Lower lobe of right lung (tissue), 2 donors: Measurements from ENCODE around the gene CAMK2D. TPM values are rescaled to one million over a fixed set of nuclear protein-coding genes. Genes with fewer than 3 reads are reported as not detected.

Experiments used
- ATAC-seq, 2 donors: fragments of 200-7000 bp; cut with Tn5 transposase; one replicate each; pipeline ENCODE4 v1.9.1; 2020 to 2022; ENCODE audit warnings: mild to moderate bottlenecking in 2 of 2, moderate library complexity in 2 of 2
- DNase-seq: peaks from one replicate; pipeline ENCODE4 v3.0.0-alpha.2; 2020
- H3K27ac ChIP-seq: fragments of 200-600 bp; one replicate; pipeline ENCODE4 v1.8.0; 2022
- H3K27me3 ChIP-seq: fragments of 200-600 bp; one replicate; pipeline ENCODE4 v1.8.0; 2022; ENCODE audit warnings: low read depth
- H3K36me3 ChIP-seq: fragments of 200-600 bp; one replicate; pipeline ENCODE4 v1.8.0; 2022; ENCODE audit warnings: mild to moderate bottlenecking
- H3K4me1 ChIP-seq: fragments of 200-600 bp; one replicate; pipeline ENCODE4 v1.8.0; 2022
- H3K4me3 ChIP-seq: fragments of 200-600 bp; one replicate; pipeline ENCODE4 v1.8.0; 2022; ENCODE audit warnings: mild to moderate bottlenecking
- H3K9me3 ChIP-seq: fragments of 200-600 bp; one replicate; pipeline ENCODE4 v1.8.0; 2022
- CTCF ChIP-seq: fragments of 200-600 bp; IDR thresholded peaks from one replicate; pipeline ENCODE4 v1.8.0; 2022; ENCODE audit warnings: antibody characterized with exemption, mild to moderate bottlenecking
- intact Hi-C: fragments of 100-400 bp; cut with DNase I; formaldehyde crosslinking; loops from one replicate; pipeline ENCODE4 v1.11.0; 2022
- total RNA-seq: library from RNA; stranded (reverse); fragmentation: NEBNext Ultra II Directional; extraction: Animal tissue kit (Norgen Biotek cat#: 25700); gene quantifications from one replicate; pipeline ENCODE4 v1.2.1, GENCODE V29; 2021
- donor health status: DM: no; HTN: yes; CAD: no; lungs with severe emphysema.

Gene CAMK2D
- total RNA-seq, 1 donor from 2014 or later: 40.7 TPM

- no peaks in the 10 kb centered on the region for H3K9me3 ChIP-seq
- no peak overlapping the region for H3K27ac ChIP-seq
- DNase-seq (no peak), ATAC-seq (no peak)
- TF ChIP-seq CTCF: no peak
- H3K4me3 ChIP-seq: no peak overlapping the region
- intact Hi-C loops: no loop called here
- peaks cover 15% of the 10 kb centered on the region for H3K4me1 ChIP-seq
- no peaks in the 10 kb centered on the region for H3K27me3 ChIP-seq
- H3K36me3 ChIP-seq: no peaks in the 10 kb centered on the region
Observed at GRCh38 chr4:113750734-113751133, 10.8 kb downstream of the CAMK2D start.

- TF ChIP-seq CTCF: no peak
- no peaks in the 10 kb centered on the region for H3K36me3 ChIP-seq
- H3K4me3 ChIP-seq: no peak overlapping the region
- no peak for DNase-seq
- H3K9me3 ChIP-seq: no peaks in the 10 kb centered on the region
- no peak overlapping the region for H3K27ac ChIP-seq
- no peak for ATAC-seq
- no peaks in the 10 kb centered on the region for H3K27me3 ChIP-seq
- peaks cover 12% of the 10 kb centered on the region for H3K4me1 ChIP-seq
- intact Hi-C loops: no loop called here
Observed at GRCh38 chr4:113750296-113750695, 11.2 kb downstream of the CAMK2D start.

GRCh38 chr4:113749178-113749577, 12.4 kb downstream of the CAMK2D start:
- no peaks in the 10 kb centered on the region for H3K27me3 ChIP-seq
- peaks cover 12% of the 10 kb centered on the region for H3K4me1 ChIP-seq
- DNase-seq: no peak
- TF ChIP-seq CTCF: no peak
- no peak overlapping the region for H3K4me3 ChIP-seq
- no peaks in the 10 kb centered on the region for H3K9me3 ChIP-seq
- no peak for ATAC-seq
- H3K36me3 ChIP-seq: no peaks in the 10 kb centered on the region
- H3K27ac ChIP-seq: no peak overlapping the region
- intact Hi-C loops: no loop called here

- intact Hi-C loops: no loop called here
- Histone ChIP-seq H3K4me3 (no peak overlapping the region), H3K4me1 (peaks cover 12% of the 10 kb centered on the region), H3K36me3 (no peaks in the 10 kb centered on the region), H3K27me3 (no peaks in the 10 kb centered on the region), H3K9me3 (no peaks in the 10 kb centered on the region), H3K27ac (no peak overlapping the region)
- TF ChIP-seq CTCF: no peak
- ATAC-seq (no peak), DNase-seq (no peak)
Observed at GRCh38 chr4:113747949-113748348, 13.6 kb downstream of the CAMK2D start.

- Histone ChIP-seq H3K27ac (no peak overlapping the region), H3K4me1 (peaks cover 12% of the 10 kb centered on the region), H3K4me3 (no peak overlapping the region), H3K27me3 (no peaks in the 10 kb centered on the region), H3K9me3 (no peaks in the 10 kb centered on the region), H3K36me3 (no peaks in the 10 kb centered on the region)
- no peak for TF ChIP-seq CTCF
- ATAC-seq: no peak
- intact Hi-C loops: no loop called here
- no peak for DNase-seq
Observed at GRCh38 chr4:113745711-113746110, 15.8 kb downstream of the CAMK2D start.
